MM.1S (cell line): ENCODE data around the gene PLEKHH1.

Source experiments
- DNase-seq: peaks from one replicate; pipeline ENCODE4 v3.0.0-alpha.2; 2015
- H2AFZ ChIP-seq: fragments of 300-600 bp; sonication (generic); 2 replicates; pipeline ENCODE4 v1.6.0; 2016; ENCODE audit warnings: antibody characterized with exemption, low read length
- H3F3A ChIP-seq: fragments of 300-600 bp; sonication (generic); 2 replicates; pipeline ENCODE4 v1.6.1; 2016; ENCODE audit warnings: mild to moderate bottlenecking, antibody characterized with exemption, low read length, moderate library complexity, mixed read lengths; ENCODE audit not compliant: insufficient read depth
- H3K27ac ChIP-seq: fragments of 300-600 bp; sonication (generic); 2 replicates; pipeline ENCODE4 v1.5.1; 2016; ENCODE audit warnings: mild to moderate bottlenecking, low read length
- H3K27me3 ChIP-seq: fragments of 300-600 bp; sonication (generic); replicated peaks from 2 replicates; pipeline ENCODE4 v1.6.0; 2016; ENCODE audit warnings: low read length; ENCODE audit not compliant: insufficient read depth
- H3K36me3 ChIP-seq: fragments of 300-600 bp; sonication (generic); replicated peaks from 2 replicates; pipeline ENCODE4 v1.6.1; 2016; ENCODE audit warnings: mild to moderate bottlenecking, low read length, mixed read lengths; ENCODE audit not compliant: insufficient read depth
- H3K4me1 ChIP-seq: fragments of 300-600 bp; sonication (generic); 2 replicates; pipeline ENCODE4 v1.6.1; 2016; ENCODE audit warnings: low read length, mixed read lengths
- H3K4me2 ChIP-seq: fragments of 300-600 bp; sonication (generic); 2 replicates; pipeline ENCODE4 v1.6.0; 2016; ENCODE audit warnings: low read depth, low read length
- H3K4me3 ChIP-seq: fragments of 300-600 bp; sonication (generic); 2 replicates; pipeline ENCODE4 v1.5.1; 2016; ENCODE audit warnings: low read length, mixed read lengths
- H3K79me2 ChIP-seq: fragments of 300-600 bp; sonication (generic); 2 replicates; pipeline ENCODE4 v1.6.1; 2016; ENCODE audit warnings: mixed run types, low read length, mixed read lengths
- H3K9ac ChIP-seq: fragments of 300-600 bp; sonication (generic); 2 replicates; pipeline ENCODE4 v1.6.1; 2016; ENCODE audit warnings: low read length, mixed read lengths
- H3K9me2 ChIP-seq: fragments of 300-600 bp; sonication (generic); replicated peaks from 2 replicates; pipeline ENCODE4 v1.6.1; 2016; ENCODE audit warnings: mild to moderate bottlenecking, low read length, mixed read lengths; ENCODE audit not compliant: insufficient read depth
- H3K9me3 ChIP-seq: fragments of 300-600 bp; sonication (generic); replicated peaks from 2 replicates; pipeline ENCODE4 v1.6.1; 2016; ENCODE audit warnings: mild to moderate bottlenecking, low read length, mixed read lengths; ENCODE audit not compliant: insufficient read depth
- H4K20me1 ChIP-seq: fragments of 300-600 bp; sonication (generic); 2 replicates; pipeline ENCODE4 v1.6.1; 2016; ENCODE audit warnings: mild to moderate bottlenecking, low read length, moderate library complexity, mixed read lengths; ENCODE audit not compliant: insufficient read depth
- EZH2 ChIP-seq: fragments of 300-600 bp; sonication (generic); optimal IDR thresholded peaks from 2 replicates; pipeline ENCODE3; 2017; ENCODE audit warnings: low read depth, mild to moderate bottlenecking, antibody characterized with exemption, low read length, mixed read lengths
- EZH2phosphoT487 ChIP-seq: fragments of 300-600 bp; sonication (generic); IDR thresholded peaks from 2 replicates; pipeline ENCODE4 v1.6.1; 2018; ENCODE audit warnings: antibody characterized with exemption, low read length
- TF ChIP-seq, protein P1 (sequence below): fragments of 300-600 bp; sonication (generic); IDR thresholded peaks from 2 replicates; pipeline ENCODE4 v1.5.1; 2016; ENCODE audit warnings: antibody characterized with exemption, low read length, mixed read lengths

PLEKHH1 gene

DNA sequence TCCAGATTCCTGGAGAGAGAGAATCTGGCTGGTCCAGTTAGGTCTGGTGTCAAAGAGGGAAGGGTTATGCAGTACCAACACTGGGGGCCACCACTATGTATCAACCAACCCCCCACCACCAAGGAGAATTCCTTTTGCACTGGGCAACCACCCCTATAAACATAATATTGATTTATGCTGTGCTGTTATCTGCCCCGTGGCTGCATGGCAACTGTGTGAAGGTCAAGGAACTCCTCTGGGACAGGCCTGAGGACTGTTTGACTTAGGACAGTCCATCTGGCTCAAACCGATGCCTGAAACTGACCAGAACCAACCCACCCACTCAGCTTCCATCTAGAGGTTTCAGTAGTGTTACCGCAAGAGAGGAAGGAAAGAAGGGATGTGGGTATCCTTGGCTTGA is 20.5 kb downstream of the PLEKHH1 start:
- Histone ChIP-seq H3K9me3 (no peaks in the 10 kb centered on the region), H3K4me1 (peaks cover 10% of the 10 kb centered on the region), H4K20me1 (no peaks in the 10 kb centered on the region), H3K4me2 (no peak overlapping the region), H3K9ac (no peak overlapping the region), H3K79me2 (no peaks in the 10 kb centered on the region), H2AFZ (no peak overlapping the region), H3F3A (no peaks in the 10 kb centered on the region), H3K9me2 (no peaks in the 10 kb centered on the region), H3K27ac (no peak overlapping the region), H3K27me3 (no peaks in the 10 kb centered on the region), H3K36me3 (no peaks in the 10 kb centered on the region), H3K4me3 (no peak overlapping the region)
- no peak for DNase-seq
- TF ChIP-seq EZH2 (no peak), EZH2phosphoT487 (no peak)
- TF ChIP-seq, protein P1, sequence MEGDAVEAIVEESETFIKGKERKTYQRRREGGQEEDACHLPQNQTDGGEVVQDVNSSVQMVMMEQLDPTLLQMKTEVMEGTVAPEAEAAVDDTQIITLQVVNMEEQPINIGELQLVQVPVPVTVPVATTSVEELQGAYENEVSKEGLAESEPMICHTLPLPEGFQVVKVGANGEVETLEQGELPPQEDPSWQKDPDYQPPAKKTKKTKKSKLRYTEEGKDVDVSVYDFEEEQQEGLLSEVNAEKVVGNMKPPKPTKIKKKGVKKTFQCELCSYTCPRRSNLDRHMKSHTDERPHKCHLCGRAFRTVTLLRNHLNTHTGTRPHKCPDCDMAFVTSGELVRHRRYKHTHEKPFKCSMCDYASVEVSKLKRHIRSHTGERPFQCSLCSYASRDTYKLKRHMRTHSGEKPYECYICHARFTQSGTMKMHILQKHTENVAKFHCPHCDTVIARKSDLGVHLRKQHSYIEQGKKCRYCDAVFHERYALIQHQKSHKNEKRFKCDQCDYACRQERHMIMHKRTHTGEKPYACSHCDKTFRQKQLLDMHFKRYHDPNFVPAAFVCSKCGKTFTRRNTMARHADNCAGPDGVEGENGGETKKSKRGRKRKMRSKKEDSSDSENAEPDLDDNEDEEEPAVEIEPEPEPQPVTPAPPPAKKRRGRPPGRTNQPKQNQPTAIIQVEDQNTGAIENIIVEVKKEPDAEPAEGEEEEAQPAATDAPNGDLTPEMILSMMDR, result no peak

DNA sequence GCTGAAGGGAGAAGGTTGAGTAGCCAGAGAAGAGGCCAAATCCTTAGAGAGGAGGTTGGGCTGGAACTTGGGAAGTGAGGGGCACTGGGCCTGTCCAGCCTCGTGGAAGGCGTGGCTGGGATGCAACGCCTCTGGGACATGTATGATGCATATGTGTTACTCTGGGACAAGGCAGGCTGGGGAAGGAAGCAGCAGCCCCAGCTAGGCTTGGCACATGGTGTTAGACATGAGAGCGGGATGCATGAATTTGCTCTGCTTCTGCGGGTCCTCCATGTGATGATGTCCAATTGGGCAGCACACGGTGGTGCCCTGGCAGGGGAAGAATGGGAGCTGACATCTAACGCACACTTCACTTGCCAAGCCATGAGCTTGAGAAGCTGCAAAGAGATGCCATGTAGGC is 21.3 kb downstream of the PLEKHH1 start:
- TF ChIP-seq, protein P1, result no peak
- TF ChIP-seq EZH2 (no peak), EZH2phosphoT487 (no peak)
- no peak overlapping the region for H3K9ac ChIP-seq
- H3K9me2 ChIP-seq, result no peaks in the 10 kb centered on the region
- H3K27me3 ChIP-seq, result no peaks in the 10 kb centered on the region
- DNase-seq, result no peak
- no peaks in the 10 kb centered on the region for H3K36me3 ChIP-seq
- H3K27ac ChIP-seq, result no peak overlapping the region
- no peak overlapping the region for H2AFZ ChIP-seq
- H4K20me1 ChIP-seq, result no peaks in the 10 kb centered on the region
- no peaks in the 10 kb centered on the region for H3K9me3 ChIP-seq
- H3K4me2 ChIP-seq, result no peak overlapping the region
- H3K79me2 ChIP-seq, result no peaks in the 10 kb centered on the region
- H3F3A ChIP-seq, result no peaks in the 10 kb centered on the region
- H3K4me1 ChIP-seq, result peaks cover 10% of the 10 kb centered on the region
- H3K4me3 ChIP-seq, result no peak overlapping the region

DNA sequence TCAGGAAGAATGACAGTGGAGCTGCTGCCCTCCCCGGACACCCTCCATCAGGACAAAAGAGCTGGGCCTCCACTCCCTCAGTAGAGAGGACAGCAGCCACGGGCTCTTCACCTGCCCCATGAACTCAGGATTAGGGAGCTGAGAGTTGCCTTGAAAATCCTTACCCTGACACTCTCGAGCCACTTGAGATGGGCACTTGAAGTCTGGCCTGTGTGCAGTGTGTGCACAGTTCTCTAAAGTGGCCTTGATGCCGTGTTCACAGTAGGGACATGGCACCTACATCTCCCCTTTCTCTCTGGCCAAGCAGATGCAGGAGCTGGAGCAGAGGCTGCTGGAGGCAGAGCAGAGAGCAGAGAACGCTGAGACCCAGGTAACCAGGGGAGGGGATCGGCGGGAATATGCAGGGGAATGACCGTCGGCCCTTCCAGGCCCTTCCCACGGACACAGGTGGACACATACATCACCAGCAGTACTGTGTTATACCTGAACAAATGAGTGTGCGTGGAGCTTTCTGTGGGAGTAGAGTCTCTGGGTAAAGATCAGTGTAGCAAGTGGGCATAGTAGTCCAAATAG is 22.5 kb downstream of the PLEKHH1 start:
- Histone ChIP-seq H3K9me3 (no peaks in the 10 kb centered on the region), H4K20me1 (no peaks in the 10 kb centered on the region), H3K4me1 (peaks cover 10% of the 10 kb centered on the region), H3K27me3 (no peaks in the 10 kb centered on the region), H3K9me2 (no peaks in the 10 kb centered on the region), H3K4me2 (no peak overlapping the region), H3K27ac (no peak overlapping the region), H3K4me3 (no peak overlapping the region), H2AFZ (no peak overlapping the region), H3K79me2 (no peaks in the 10 kb centered on the region), H3K9ac (no peak overlapping the region), H3K36me3 (no peaks in the 10 kb centered on the region), H3F3A (no peaks in the 10 kb centered on the region)
- TF ChIP-seq, protein P1, result no peak
- no peak for DNase-seq
